ENCODE results near the gene ATP6V0C.
A peak's percentile ranks its signal among the peaks of the same experiment; 100 is the strongest.

The ATP6V0C gene

GRCh38 chr16:2468725-2469398, 44.9 kb upstream of the ATP6V0C start:
- peak overlapping the region; percentile 45 for H3K4me3 ChIP-seq (ENCODE audit: low read depth, low read length, poor library complexity, severe bottlenecking)
- H3K36me3 ChIP-seq (ENCODE audit: insufficient read depth, low read length), result peaks cover under 1% of the 10 kb centered on the region; the same call in 1 of the 2 replicates
- peak overlapping the region; percentile 66 for H3K4me2 ChIP-seq (ENCODE audit: low read length)
- H3K4me1 ChIP-seq (ENCODE audit: insufficient read depth, low read length, severe bottlenecking), result peaks cover 47% of the 10 kb centered on the region
- H3K79me2 ChIP-seq (ENCODE audit: insufficient read depth, low read length), result no peaks in the 10 kb centered on the region
- H4K20me1 ChIP-seq (ENCODE audit: insufficient read depth, low read length), result no peaks in the 10 kb centered on the region
- no peak overlapping the region for H2AFZ ChIP-seq (ENCODE audit: low read length)
- H3K9ac ChIP-seq (ENCODE audit: low read length), result no peak overlapping the region; the same call in 1 of the 2 replicates
- H3F3A ChIP-seq (ENCODE audit: insufficient read depth, low read length), result no peaks in the 10 kb centered on the region
- TF ChIP-seq EZH2 (IDR thresholded peaks at IDR 0.05; ENCODE audit: borderline replicate concordance, low read length), result no peak
- no peak for TF ChIP-seq CTCF (IDR thresholded peaks at IDR 0.05; ENCODE audit: low read length)
- H3K9me3 ChIP-seq (ENCODE audit: low read length), result no peaks in the 10 kb centered on the region
- no peaks in the 10 kb centered on the region for H3K9me2 ChIP-seq (ENCODE audit: low read depth, low read length)
- H3K27me3 ChIP-seq (ENCODE audit: insufficient read depth, low read length), result peaks cover 17% of the 10 kb centered on the region
- H3K27ac ChIP-seq (ENCODE audit: low read depth, low read length, poor library complexity, severe bottlenecking), result no peak overlapping the region

- Histone ChIP-seq H3F3A (ENCODE audit: insufficient read depth, low read length) (no peaks in the 10 kb centered on the region), H2AFZ (ENCODE audit: low read length) (no peak overlapping the region), H4K20me1 (ENCODE audit: insufficient read depth, low read length) (no peaks in the 10 kb centered on the region), H3K4me3 (ENCODE audit: low read depth, low read length, poor library complexity, severe bottlenecking) (peak overlapping the region; percentile 45), H3K36me3 (ENCODE audit: insufficient read depth, low read length) (no peaks in the 10 kb centered on the region), H3K4me2 (ENCODE audit: low read length) (peak overlapping the region; percentile 66; the same call in 1 of the 2 replicates), H3K9me2 (ENCODE audit: low read depth, low read length) (no peaks in the 10 kb centered on the region), H3K27me3 (ENCODE audit: insufficient read depth, low read length) (peaks cover 17% of the 10 kb centered on the region), H3K9me3 (ENCODE audit: low read length) (no peaks in the 10 kb centered on the region), H3K27ac (ENCODE audit: low read depth, low read length, poor library complexity, severe bottlenecking) (no peak overlapping the region), H3K4me1 (ENCODE audit: insufficient read depth, low read length, severe bottlenecking) (peaks cover 53% of the 10 kb centered on the region), H3K79me2 (ENCODE audit: insufficient read depth, low read length) (no peaks in the 10 kb centered on the region), H3K9ac (ENCODE audit: low read length) (no peak overlapping the region; the same call in 1 of the 2 replicates)
- no peak for TF ChIP-seq CTCF (IDR thresholded peaks at IDR 0.05; ENCODE audit: low read length)
- no peak for TF ChIP-seq EZH2 (IDR thresholded peaks at IDR 0.05; ENCODE audit: borderline replicate concordance, low read length)
Measured at GRCh38 chr16:2469399-2470233, 44.1 kb upstream of the ATP6V0C start.

DNA sequence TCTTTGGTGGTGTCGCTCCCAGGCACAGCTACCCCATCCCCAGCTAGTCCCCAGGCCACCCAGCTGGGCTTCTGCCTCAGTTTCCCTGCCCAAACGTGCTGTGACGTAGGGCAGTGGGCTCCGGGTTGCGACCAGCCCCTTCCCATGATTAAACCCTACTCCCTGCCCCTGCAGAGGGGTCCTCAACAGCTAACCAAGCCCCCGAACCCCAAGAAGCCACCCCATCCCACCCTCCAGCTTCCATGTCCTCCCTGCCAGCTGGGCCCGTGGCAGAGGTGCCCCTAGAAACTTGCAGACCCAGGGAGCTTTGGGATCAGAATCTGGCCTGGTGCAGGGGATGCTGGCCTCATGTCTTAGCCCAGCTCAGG, 43.5 kb upstream of the ATP6V0C start:
- Histone ChIP-seq H3K27me3 (ENCODE audit: insufficient read depth, low read length) (peaks cover 17% of the 10 kb centered on the region), H3K9me2 (ENCODE audit: low read depth, low read length) (no peaks in the 10 kb centered on the region), H3K27ac (ENCODE audit: low read depth, low read length, poor library complexity, severe bottlenecking) (no peak overlapping the region), H3K4me1 (ENCODE audit: insufficient read depth, low read length, severe bottlenecking) (peaks cover 53% of the 10 kb centered on the region), H3K9ac (ENCODE audit: low read length) (no peak overlapping the region), H3K79me2 (ENCODE audit: insufficient read depth, low read length) (no peaks in the 10 kb centered on the region), H3F3A (ENCODE audit: insufficient read depth, low read length) (no peaks in the 10 kb centered on the region), H3K9me3 (ENCODE audit: low read length) (no peaks in the 10 kb centered on the region), H4K20me1 (ENCODE audit: insufficient read depth, low read length) (no peaks in the 10 kb centered on the region), H3K36me3 (ENCODE audit: insufficient read depth, low read length) (no peaks in the 10 kb centered on the region), H2AFZ (ENCODE audit: low read length) (no peak overlapping the region), H3K4me2 (ENCODE audit: low read length) (no peak overlapping the region), H3K4me3 (ENCODE audit: low read depth, low read length, poor library complexity, severe bottlenecking) (no peak overlapping the region)
- TF ChIP-seq EZH2 (IDR thresholded peaks at IDR 0.05; ENCODE audit: borderline replicate concordance, low read length) (no peak), CTCF (IDR thresholded peaks at IDR 0.05; ENCODE audit: low read length) (no peak)

Data from OCI-LY1 (cell line).